IMR-90 (cell line): ENCODE measurements around the gene PDK1. TPM values are rescaled to one million over a fixed set of nuclear protein-coding genes. Genes with fewer than 3 reads are reported as not detected.

Source experiments
- ATAC-seq: fragments of 200-7000 bp; cut with Tn5 transposase; 2 replicates; pipeline ENCODE4 v1.9.1; 2020; ENCODE audit warnings: low read depth, mild to moderate bottlenecking, moderate library complexity
- BruUV-seq: library from RNA; stranded (reverse); fragments of 400-500 nt; replicated peaks from 2 replicates; lab custom pipeline; 2021; lab: Mats Ljungman, UMichigan
- CTCF ChIA-PET: fragments of 300-600 bp; formaldehyde crosslinking; extraction: SDS; loops from one replicate; lab custom pipeline; 2021; ENCODE audit warnings: antibody characterized with exemption; lab: Yijun Ruan, JAX
- POLR2A ChIA-PET: fragments of 300-600 bp; sonication (Branson Sonifier 250); formaldehyde crosslinking; loops from one replicate; lab custom pipeline; 2022; ENCODE audit warnings: antibody characterized with exemption; ENCODE audit not compliant: unreplicated experiment; lab: Charles Lee
- DNase-seq: peaks from one replicate; pipeline ENCODE4 v3.0.0; 2013
- H2AFZ ChIP-seq: replicated peaks from 2 replicates; pipeline ENCODE3; 2013; ENCODE audit warnings: low read length, mild to moderate bottlenecking; ENCODE audit not compliant: poor library complexity
- H2AK5ac ChIP-seq: 2 replicates; pipeline ENCODE4 v1.6.1; 2013; ENCODE audit warnings: low read depth, low read length, inconsistent platforms
- H2AK9ac ChIP-seq: replicated peaks from 2 replicates; pipeline ENCODE3; 2013; ENCODE audit warnings: mild to moderate bottlenecking, low read depth, low read length, moderate library complexity; ENCODE audit not compliant: poor library complexity
- H2BK120ac ChIP-seq: 2 replicates; pipeline ENCODE4 v1.6.1; 2013; ENCODE audit warnings: low read depth, low read length, inconsistent platforms
- H2BK15ac ChIP-seq: 3 replicates; pipeline ENCODE4 v1.6.1; 2013; ENCODE audit warnings: low read depth, low read length, inconsistent platforms
- H2BK20ac ChIP-seq: 2 replicates; pipeline ENCODE4 v1.6.1; 2013; ENCODE audit warnings: low read depth, mild to moderate bottlenecking, inconsistent platforms, low read length, moderate library complexity
- H2BK5ac ChIP-seq: 2 replicates; pipeline ENCODE4 v1.6.1; 2013; ENCODE audit warnings: mild to moderate bottlenecking, low read depth, low read length, inconsistent platforms; ENCODE audit not compliant: poor library complexity, severe bottlenecking
- H3K14ac ChIP-seq: replicated peaks from 2 replicates; pipeline ENCODE4 v1.6.1; 2013; ENCODE audit warnings: low read depth, low read length, inconsistent platforms
- H3K18ac ChIP-seq: 2 replicates; pipeline ENCODE4 v1.6.1; 2013; ENCODE audit warnings: low read depth, low read length, control low read depth
- H3K23ac ChIP-seq: 2 replicates; pipeline ENCODE4 v1.6.1; 2013; ENCODE audit warnings: low read depth, low read length, inconsistent platforms
- H3K27ac ChIP-seq: 2 replicates; pipeline ENCODE4 v1.5.1; 2013; ENCODE audit warnings: mild to moderate bottlenecking, control low read depth, low read length; ENCODE audit not compliant: insufficient read depth
- H3K27me3 ChIP-seq: 2 replicates; pipeline ENCODE4 v1.6.1; 2013; ENCODE audit warnings: low read length; ENCODE audit not compliant: control insufficient read depth, insufficient read depth
- H3K36me3 ChIP-seq: 2 replicates; pipeline ENCODE4 v1.6.1; 2013; ENCODE audit warnings: low read length, mixed read lengths; ENCODE audit not compliant: control insufficient read depth, insufficient read depth
- H3K4ac ChIP-seq: 2 replicates; pipeline ENCODE4 v1.6.1; 2013; ENCODE audit warnings: low read depth, low read length, inconsistent platforms
- H3K4me1 ChIP-seq: 2 replicates; pipeline ENCODE4 v1.6.1; 2013; ENCODE audit warnings: low read length, mixed read lengths; ENCODE audit not compliant: control insufficient read depth, insufficient read depth
- H3K4me2 ChIP-seq: 2 replicates; pipeline ENCODE4 v1.6.1; 2013; ENCODE audit warnings: low read depth, mild to moderate bottlenecking, control low read depth, low read length, moderate library complexity
- H3K4me3 ChIP-seq: 2 replicates; pipeline ENCODE4 v1.5.1; 2013; ENCODE audit warnings: low read depth, mild to moderate bottlenecking, control low read depth, low read length, moderate library complexity; ENCODE audit not compliant: insufficient read depth
- H3K56ac ChIP-seq: 2 replicates; pipeline ENCODE4 v1.6.1; 2013; ENCODE audit warnings: low read length, inconsistent platforms; ENCODE audit not compliant: insufficient read depth; ENCODE audit errors: extremely low read depth
- H3K79me1 ChIP-seq, 2 experiments: 2 replicates each; pipeline ENCODE4 v1.6.1; 2013; ENCODE audit warnings: low read length in 2 of 2, inconsistent platforms in 1 of 2, low read depth in 1 of 2
- H3K9ac ChIP-seq: 2 replicates; pipeline ENCODE4 v1.6.1; 2013; ENCODE audit warnings: low read depth, low read length, control low read depth
- H3K9me1 ChIP-seq: 2 replicates; pipeline ENCODE4 v1.6.1; 2013; ENCODE audit warnings: low read length, inconsistent platforms; ENCODE audit not compliant: insufficient read depth
- H3K9me3 ChIP-seq: 2 replicates; pipeline ENCODE4 v1.6.1; 2013; ENCODE audit warnings: low read length; ENCODE audit not compliant: control insufficient read depth, insufficient read depth
- H4K20me1 ChIP-seq: 2 replicates; pipeline ENCODE4 v1.6.1; 2013; ENCODE audit warnings: low read length, inconsistent platforms; ENCODE audit not compliant: insufficient read depth
- H4K5ac ChIP-seq: 2 replicates; pipeline ENCODE4 v1.6.1; 2013; ENCODE audit warnings: mild to moderate bottlenecking, low read depth, low read length, control low read depth
- H4K8ac ChIP-seq, 2 experiments: 2 replicates each; pipeline ENCODE4 v1.6.1; 2013; ENCODE audit warnings: low read depth in 2 of 2, low read length in 2 of 2, control low read depth in 1 of 2, inconsistent platforms in 1 of 2
- H4K91ac ChIP-seq: 2 replicates; pipeline ENCODE4 v1.6.1; 2013; ENCODE audit warnings: low read depth, low read length, inconsistent platforms; ENCODE audit not compliant: insufficient read depth
- CEBPB ChIP-seq: IDR thresholded peaks from 2 replicates; pipeline ENCODE4 v1.6.1; 2012; ENCODE audit warnings: low read depth, low read length, improper control_type of control experiment
- CHD1 ChIP-seq: IDR thresholded peaks from 2 replicates; pipeline ENCODE4 v1.6.1; 2012; ENCODE audit warnings: low read depth, low read length, improper control_type of control experiment
- CTCF ChIP-seq: conservative IDR thresholded peaks from 2 replicates; pipeline ENCODE4 v1.5.1; 2012; ENCODE audit warnings: mild to moderate bottlenecking, low read depth, low read length, improper control_type of control experiment
- ELK1 ChIP-seq: fragments of 150-350 bp; IDR thresholded peaks from 2 replicates; pipeline ENCODE4 v1.6.1; 2016; ENCODE audit warnings: low read depth, mild to moderate bottlenecking, low read length, moderate library complexity, borderline replicate concordance
- FOS ChIP-seq: fragments of 150-350 bp; IDR thresholded peaks from 2 replicates; pipeline ENCODE4 v1.6.1; 2016; ENCODE audit warnings: low read depth, low read length
- MAFK ChIP-seq: IDR thresholded peaks from 2 replicates; pipeline ENCODE4 v1.6.1; 2012; ENCODE audit warnings: low read depth, low read length, improper control_type of control experiment
- MAZ ChIP-seq: IDR thresholded peaks from 2 replicates; pipeline ENCODE4 v1.6.1; 2012; ENCODE audit warnings: low read depth, mild to moderate bottlenecking, low read length, improper control_type of control experiment, moderate library complexity, borderline replicate concordance
- NFE2L2 ChIP-seq: fragments of 150-350 bp; IDR thresholded peaks from 2 replicates; pipeline ENCODE4 v1.6.1; 2016; ENCODE audit warnings: low read depth, mild to moderate bottlenecking, low read length
- POLR2A ChIP-seq: IDR thresholded peaks from 2 replicates; pipeline ENCODE4 v1.6.1; 2012; ENCODE audit warnings: mild to moderate bottlenecking, low read depth, low read length
- RFX5 ChIP-seq: IDR thresholded peaks from 2 replicates; pipeline ENCODE4 v1.8.0; 2012; ENCODE audit warnings: low read depth, mild to moderate bottlenecking, low read length, moderate library complexity
- SMC3 ChIP-seq: fragments of 150-350 bp; IDR thresholded peaks from 2 replicates; pipeline ENCODE4 v1.6.1; 2016; ENCODE audit warnings: low read depth, mild to moderate bottlenecking, antibody characterized with exemption, low read length, moderate library complexity
- WGBS, 2 experiments: methylation state at CpG; one replicate each; pipeline versions ENCODE4 v1.1.5 to v1.1.7; 2013; ENCODE audit warnings: missing lambda C conversion rate in 2 of 2; ENCODE audit not compliant: insufficient read length in 1 of 2; ENCODE audit errors: extremely low coverage in 2 of 2; 5-methylcytosine and 5-hydroxymethylcytosine counted together
- dilution Hi-C: fragments of 300-500 bp; cut with HindIII; formaldehyde crosslinking; loops from one replicate; pipeline ENCODE4 v1.14.3; 2018; ENCODE audit warnings: low sequenced_read_pairs; ENCODE audit not compliant: unreplicated experiment
- in situ Hi-C: fragments of 300-500 bp; cut with MboI; formaldehyde crosslinking; loops from 3 replicates; pipeline ENCODE4 v1.14.3; 2019; ENCODE audit warnings: low sequenced_read_pairs, inconsistent platforms, mixed read lengths
- intact Hi-C: fragments of 100-400 bp; cut with micrococcal nuclease; formaldehyde crosslinking; loops from 2 replicates; pipeline ENCODE4 v1.10.0; 2022
- polyA plus RNA-seq, 3 experiments: library from polyadenylated mRNA; depleted of rRNA; stranded (reverse); fragments of >200 nt; gene quantifications; 2 replicates each; pipeline ENCODE4 v1.2.3, GENCODE V29; 2012; ENCODE audit warnings: low replicate concordance in 1 of 3
- total RNA-seq: library from RNA; depleted of rRNA; stranded (reverse); fragments of >200 nt; gene quantifications from 2 replicates; pipeline ENCODE4 v1.2.3, GENCODE V29; 2012
- TF ChIP-seq, protein P1 (sequence below): fragments of 150-350 bp; IDR thresholded peaks from 2 replicates; pipeline ENCODE4 v1.6.1; 2017; ENCODE audit warnings: mild to moderate bottlenecking, antibody characterized with exemption, low read length, low read depth

Gene PDK1
- total and polyA plus RNA-seq, 2 of the 4 experiments (the other 2 are of a cell fraction) = 38.1 to 85.9 TPM

- Histone ChIP-seq H3K9me3 (no peaks in the 10 kb centered on the region), H3K14ac (0 out of 2 replicates have a peak overlapping the region, but pooled peaks have one; percentile 37), H3K56ac (no peak overlapping the region), H3K27me3 (no peaks in the 10 kb centered on the region), H3K23ac (peak overlapping the region; percentile 64; the same call in 1 of the 2 replicates), H4K91ac (peak overlapping the region; percentile 33; the same call in 1 of the 2 replicates), H3K4me1 (peaks cover 13% of the 10 kb centered on the region), H3K9ac (peak overlapping the region; percentile 88; the same call in 1 of the 2 replicates), H2BK5ac (peak overlapping the region; percentile 93), H3K36me3 (no peaks in the 10 kb centered on the region; the same call in 1 of the 2 replicates), H3K18ac (peak overlapping the region; percentile 18; the same call in 1 of the 2 replicates), H3K79me1 (peaks cover 16 to 47% of the 10 kb centered on the region in 2 experiments), H3K27ac (no peak overlapping the region; the same call in 1 of the 2 replicates), H2AK5ac (peak overlapping the region; percentile 79; the same call in 1 of the 2 replicates), H2BK120ac (peak overlapping the region; percentile 1; the same call in 1 of the 2 replicates), H2BK20ac (no peak overlapping the region), H3K4ac (peak overlapping the region; percentile 19; the same call in 1 of the 2 replicates), H3K4me2 (peak overlapping the region; percentile 14; the same call in 1 of the 2 replicates), H3K4me3 (peak overlapping the region; percentile 81; the same call in 1 of the 2 replicates), H2AFZ (no peak overlapping the region), H3K9me1 (peaks cover 8% of the 10 kb centered on the region; the same call in 1 of the 2 replicates), H2BK15ac (peak overlapping the region; percentile 62; the same call in 1 of the 3 replicates), H4K20me1 (peaks cover 18% of the 10 kb centered on the region; the same call in 1 of the 2 replicates), H4K8ac (peak overlapping the region; percentile 18 to 65; a peak in 2 of 4 replicates), H4K5ac (peak overlapping the region; percentile 23; the same call in 1 of the 2 replicates), H2AK9ac (peak overlapping the region; percentile 49)
- POLR2A ChIA-PET = no interaction called here
- CTCF ChIA-PET = no interaction called here
- no CpG with 5 or more reads among the region's 18 CpGs for WGBS, 2 experiments
- no TSS peak for BruUV-seq
- dilution Hi-C loops (no loop called here), intact Hi-C loops (loop anchor here (5.0 kb wide), 1 partner anchor 37 kb away; no protein-coding TSS in a partner anchor), in situ Hi-C loops (no loop called here)
- TF ChIP-seq NFE2L2 (no peak), POLR2A (no peak), CEBPB (no peak), FOS (no peak), MAFK (no peak), MAZ (no peak), SMC3 (no peak), CHD1 (no peak), CTCF (no peak), ELK1 (no peak), RFX5 (no peak)
- TF ChIP-seq, protein P1, sequence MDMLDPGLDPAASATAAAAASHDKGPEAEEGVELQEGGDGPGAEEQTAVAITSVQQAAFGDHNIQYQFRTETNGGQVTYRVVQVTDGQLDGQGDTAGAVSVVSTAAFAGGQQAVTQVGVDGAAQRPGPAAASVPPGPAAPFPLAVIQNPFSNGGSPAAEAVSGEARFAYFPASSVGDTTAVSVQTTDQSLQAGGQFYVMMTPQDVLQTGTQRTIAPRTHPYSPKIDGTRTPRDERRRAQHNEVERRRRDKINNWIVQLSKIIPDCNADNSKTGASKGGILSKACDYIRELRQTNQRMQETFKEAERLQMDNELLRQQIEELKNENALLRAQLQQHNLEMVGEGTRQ = no peak
- DNase-seq = no peak
- ATAC-seq = no peak
Measured at GRCh38 chr2:172554352-172555271, 1.3 kb upstream of the PDK1 start.
